GM13977 (cell line): Measurements from ENCODE around the gene PAQR4.
"Not testable (repeated sequence)": the region's sequence is repeated elsewhere in the genome, so short reads cannot be mapped to it uniquely, and the experiment has no call there.

Source experiments
- DNase-seq: peaks from one replicate; pipeline ENCODE4 v3.0.0; 2012; ENCODE audit warnings: low spot score
- in situ Hi-C: fragments of 300-500 bp; cut with MboI; formaldehyde crosslinking; loops from one replicate; pipeline ENCODE4 v1.12.0; 2022; ENCODE audit warnings: low sequenced_read_pairs, low pct_unique_long_range_greater_than_20kb, mixed read lengths, inconsistent platforms; ENCODE audit not compliant: unreplicated experiment
- TF ChIP-seq, protein P1 (sequence below): IDR thresholded peaks from 2 replicates; pipeline ENCODE4 v1.5.1; 2012; ENCODE audit warnings: mild to moderate bottlenecking, control low read depth; ENCODE audit not compliant: insufficient read depth; ENCODE audit errors: extremely low read depth, missing control alignments

The PAQR4 gene

DNA sequence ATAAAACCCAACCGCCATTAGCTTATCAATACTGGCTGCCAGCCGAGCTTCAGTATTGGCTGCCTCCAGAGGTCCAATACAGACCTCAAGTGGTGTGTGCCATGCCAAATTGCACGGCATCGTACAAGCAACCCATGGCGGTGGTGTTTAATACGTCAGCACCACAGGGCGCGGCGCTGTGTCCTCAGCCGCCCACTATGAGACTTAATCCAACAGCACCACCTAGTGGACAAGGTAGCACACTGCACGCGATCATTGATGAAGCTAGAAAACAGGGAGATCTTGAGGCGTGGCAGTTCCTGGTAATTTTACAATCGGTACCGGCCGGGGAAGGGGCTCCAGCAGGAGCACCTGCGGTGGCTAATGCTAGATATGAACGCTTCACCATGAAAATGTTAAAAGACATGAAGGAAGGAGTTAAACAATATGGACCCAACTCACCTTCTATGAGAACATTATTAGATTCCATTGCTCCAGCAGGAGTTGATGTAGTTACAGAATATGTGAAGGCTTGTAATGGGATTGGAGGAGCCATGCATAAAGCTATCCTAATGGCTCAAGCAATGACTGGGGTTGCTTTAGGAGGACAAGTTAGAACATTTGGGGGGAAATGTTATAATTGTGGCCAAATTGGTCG, 42.0 kb upstream of the PAQR4 start:
- DNase-seq = peak; percentile 87
- TF ChIP-seq, protein P1, sequence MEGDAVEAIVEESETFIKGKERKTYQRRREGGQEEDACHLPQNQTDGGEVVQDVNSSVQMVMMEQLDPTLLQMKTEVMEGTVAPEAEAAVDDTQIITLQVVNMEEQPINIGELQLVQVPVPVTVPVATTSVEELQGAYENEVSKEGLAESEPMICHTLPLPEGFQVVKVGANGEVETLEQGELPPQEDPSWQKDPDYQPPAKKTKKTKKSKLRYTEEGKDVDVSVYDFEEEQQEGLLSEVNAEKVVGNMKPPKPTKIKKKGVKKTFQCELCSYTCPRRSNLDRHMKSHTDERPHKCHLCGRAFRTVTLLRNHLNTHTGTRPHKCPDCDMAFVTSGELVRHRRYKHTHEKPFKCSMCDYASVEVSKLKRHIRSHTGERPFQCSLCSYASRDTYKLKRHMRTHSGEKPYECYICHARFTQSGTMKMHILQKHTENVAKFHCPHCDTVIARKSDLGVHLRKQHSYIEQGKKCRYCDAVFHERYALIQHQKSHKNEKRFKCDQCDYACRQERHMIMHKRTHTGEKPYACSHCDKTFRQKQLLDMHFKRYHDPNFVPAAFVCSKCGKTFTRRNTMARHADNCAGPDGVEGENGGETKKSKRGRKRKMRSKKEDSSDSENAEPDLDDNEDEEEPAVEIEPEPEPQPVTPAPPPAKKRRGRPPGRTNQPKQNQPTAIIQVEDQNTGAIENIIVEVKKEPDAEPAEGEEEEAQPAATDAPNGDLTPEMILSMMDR = peak; percentile 97
- in situ Hi-C loops = no loop called here

DNA sequence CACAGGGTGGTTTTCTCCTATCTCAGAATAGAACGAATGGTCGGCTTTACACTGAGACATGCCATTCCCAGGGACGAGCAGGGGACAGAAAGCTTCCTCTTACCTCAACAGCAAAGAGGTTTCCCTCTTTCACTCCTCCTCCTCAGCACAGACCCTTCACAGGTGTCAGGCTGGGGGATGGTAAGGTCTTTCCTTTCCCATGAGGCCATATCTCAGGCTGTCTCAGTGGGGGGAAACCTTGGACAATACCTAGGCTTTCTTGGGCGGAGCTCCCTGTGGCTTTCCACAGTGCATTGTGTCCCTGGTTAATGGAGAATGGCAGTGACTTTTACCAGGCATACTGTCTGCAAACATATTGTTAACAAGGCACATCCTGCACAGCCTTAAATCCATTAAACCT, 41.0 kb upstream of the PAQR4 start:
- DNase-seq, in situ Hi-C loops: not testable (repeated sequence)

DNA sequence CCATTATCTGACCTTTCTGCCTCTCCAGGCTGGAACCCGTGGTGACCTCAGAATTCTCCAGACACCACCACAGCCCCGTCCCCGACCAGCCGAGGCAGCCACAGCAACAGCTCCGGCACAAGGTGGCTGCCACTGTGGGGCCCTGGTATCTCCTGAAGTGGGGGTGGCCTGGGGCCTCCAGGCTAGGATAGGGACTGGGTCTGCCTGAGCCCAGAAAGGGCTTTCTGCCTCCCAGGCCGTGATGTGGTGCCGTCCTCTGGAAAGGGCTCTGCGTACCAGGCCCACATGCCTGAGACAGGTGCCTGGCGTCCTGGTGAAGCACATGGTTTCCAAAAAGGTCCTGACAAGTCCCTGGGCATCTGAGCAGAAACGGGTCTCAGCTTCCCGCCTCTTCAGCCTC, 40.4 kb upstream of the PAQR4 start:
- DNase-seq = no peak
- in situ Hi-C loops = no loop called here
- TF ChIP-seq, protein P1 = no peak

DNA sequence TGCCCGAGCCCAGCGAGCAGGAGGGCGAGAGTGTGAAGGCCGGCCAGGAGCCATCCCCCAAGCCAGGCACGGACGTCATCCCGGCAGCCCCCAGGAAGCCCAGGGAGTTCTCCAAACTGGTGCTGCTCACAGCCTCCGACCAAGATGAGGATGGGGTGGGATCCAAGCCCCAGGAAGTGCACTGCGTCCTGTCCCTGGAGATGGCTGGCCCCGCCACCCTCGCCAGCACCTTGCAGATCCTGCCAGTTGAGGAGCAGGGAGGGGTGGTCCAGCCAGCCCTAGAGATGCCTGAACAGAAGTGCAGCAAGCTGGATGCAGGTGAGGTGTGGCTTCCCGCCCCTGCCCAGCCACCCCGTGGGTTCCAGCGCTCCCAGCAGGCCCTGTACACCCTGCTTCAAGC, 39.5 kb upstream of the PAQR4 start:
- in situ Hi-C loops = no loop called here
- no peak for DNase-seq
- TF ChIP-seq, protein P1 = no peak

DNA sequence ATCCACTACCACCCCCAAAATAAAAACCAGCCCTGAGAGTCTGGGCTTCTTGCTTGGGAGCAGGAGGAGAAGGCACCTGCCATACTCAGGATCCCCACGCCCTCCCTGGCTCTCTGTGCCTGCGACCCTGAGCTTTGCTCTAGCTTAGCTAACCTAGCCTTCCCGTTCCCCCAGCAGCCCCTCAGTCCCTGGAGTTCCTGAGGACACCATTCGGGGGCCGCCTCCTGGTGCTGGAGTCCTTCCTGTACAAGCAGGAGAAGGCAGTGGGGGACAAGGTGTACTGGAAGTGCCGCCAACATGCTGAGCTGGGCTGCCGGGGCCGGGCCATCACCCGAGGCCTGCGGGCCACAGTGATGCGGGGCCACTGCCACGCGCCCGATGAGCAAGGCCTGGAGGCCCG, 38.9 kb upstream of the PAQR4 start:
- in situ Hi-C loops = no loop called here
- DNase-seq = no peak
- TF ChIP-seq, protein P1 = no peak

DNA sequence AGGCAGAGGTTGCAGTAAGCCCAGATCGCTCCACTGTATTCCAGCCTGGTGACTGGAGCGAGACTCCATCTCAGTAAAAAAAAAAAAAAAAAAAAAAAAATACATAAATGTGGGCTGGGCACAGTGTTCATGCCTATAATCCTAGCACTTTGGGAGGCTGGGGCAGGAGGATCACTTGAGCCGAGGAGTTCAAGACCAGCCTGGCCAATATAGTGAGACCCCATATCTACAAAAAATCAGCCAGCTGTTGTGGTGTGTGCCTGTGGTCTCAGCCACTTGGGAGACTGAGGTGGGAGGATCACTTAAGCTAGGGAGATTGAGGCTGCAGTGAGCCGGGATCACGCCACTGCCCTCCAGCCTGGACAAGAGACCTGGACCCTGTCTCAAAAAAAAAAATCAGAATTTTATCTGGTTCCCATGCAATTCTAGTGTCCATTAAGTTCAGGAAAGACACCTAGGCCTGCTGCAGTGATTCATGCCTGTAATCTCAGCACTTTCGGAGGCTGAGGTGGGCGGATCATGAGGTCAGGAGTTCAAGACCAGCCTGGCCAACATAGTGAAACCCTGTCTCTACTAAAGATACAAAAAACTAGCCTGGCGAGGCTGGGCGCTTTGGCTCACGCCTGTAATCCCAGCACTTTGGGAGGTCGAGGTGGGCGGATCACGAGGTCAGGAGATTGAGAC, 37.8 kb upstream of the PAQR4 start:
- in situ Hi-C loops, DNase-seq: not testable (repeated sequence)

DNA sequence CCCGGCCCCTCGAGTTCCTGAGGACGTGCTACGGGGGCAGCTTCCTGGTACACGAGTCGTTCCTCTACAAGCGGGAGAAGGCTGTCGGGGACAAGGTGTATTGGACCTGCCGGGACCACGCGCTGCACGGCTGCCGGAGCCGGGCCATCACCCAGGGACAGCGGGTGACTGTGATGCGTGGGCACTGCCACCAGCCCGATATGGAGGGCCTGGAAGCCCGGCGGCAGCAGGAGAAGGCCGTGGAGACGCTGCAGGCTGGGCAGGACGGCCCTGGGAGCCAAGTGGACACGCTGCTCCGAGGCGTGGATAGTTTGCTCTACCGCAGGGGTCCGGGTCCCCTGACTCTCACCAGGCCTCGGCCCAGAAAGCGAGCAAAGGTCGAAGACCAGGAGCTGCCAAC, 36.0 kb upstream of the PAQR4 start:
- TF ChIP-seq, protein P1 = no peak
- in situ Hi-C loops = no loop called here
- no peak for DNase-seq
